IPS-11a (cell line): ENCODE results near the gene KYNU.
"Not testable (repeated sequence)": the region's sequence is repeated elsewhere in the genome, so short reads cannot be mapped to it uniquely, and the experiment has no call there.

Experiments used
- H3K4me3 ChIP-seq: one replicate; pipeline ENCODE4 v1.5.1; 2013; ENCODE audit warnings: low read depth, low read length, control low read depth

KYNU gene

DNA sequence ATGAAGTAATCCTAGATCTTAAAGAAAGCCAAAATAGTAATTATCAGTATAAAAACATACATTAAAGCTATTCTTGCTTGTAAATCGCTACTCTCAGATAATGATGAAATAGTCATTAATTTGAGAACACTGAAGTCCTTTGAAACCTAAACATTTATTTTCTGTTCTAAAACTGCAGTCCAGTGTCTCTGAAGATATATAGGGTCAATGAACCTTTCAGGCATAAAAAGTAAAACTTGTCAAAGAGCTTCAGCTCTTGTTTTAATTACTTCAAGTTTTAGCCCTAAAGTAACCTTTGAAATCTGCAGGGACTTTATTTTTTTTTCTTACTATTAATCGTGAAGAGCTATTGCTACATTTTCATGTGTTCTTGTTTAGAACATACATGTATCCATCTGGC, 116.3 kb downstream of the KYNU start:
- H3K4me3 ChIP-seq = no peak overlapping the region

DNA sequence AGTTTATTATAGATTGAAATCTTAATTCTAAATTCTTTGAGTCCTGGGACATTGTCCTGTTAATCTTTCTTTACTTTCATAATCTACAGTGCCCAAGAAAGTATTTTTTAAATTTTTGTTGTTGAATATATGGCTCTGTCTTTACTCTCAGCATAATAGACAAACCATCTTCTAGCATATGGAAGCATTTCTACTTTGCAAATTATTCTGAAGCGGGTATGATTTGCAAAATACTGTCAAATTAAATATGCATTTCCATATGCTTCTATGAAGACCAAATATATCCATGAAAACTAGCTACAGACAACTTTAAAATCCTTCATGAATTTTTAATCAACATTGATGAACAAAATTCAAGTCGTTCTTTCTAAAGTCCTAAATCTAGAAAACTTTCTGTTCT, 117.2 kb downstream of the KYNU start:
- H3K4me3 ChIP-seq = no peak overlapping the region

- H3K4me3 ChIP-seq = no peak overlapping the region
Measured at GRCh38 chr2:142997231-142997630, 119.8 kb downstream of the KYNU start.

DNA sequence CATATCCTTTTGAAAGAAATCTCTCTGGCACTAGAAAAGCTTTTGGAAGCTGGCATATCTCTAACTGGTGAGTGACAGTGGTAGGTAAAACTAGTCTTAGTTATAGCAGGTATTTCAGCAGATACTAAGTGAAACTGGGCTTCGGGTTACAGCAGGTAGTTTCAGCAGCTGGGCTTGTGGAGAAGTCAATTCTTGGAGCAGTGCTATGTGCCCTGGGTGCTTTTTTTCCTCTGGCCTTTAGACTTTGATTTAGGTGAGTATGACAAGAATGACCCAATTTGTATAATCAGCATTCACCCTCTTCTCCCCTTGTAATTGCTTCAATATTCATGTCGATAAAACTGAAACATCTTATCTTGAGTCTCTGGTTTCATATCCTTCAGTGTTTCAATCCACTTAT, 123.1 kb downstream of the KYNU start:
- H3K4me3 ChIP-seq = no peak overlapping the region

- no peak overlapping the region for H3K4me3 ChIP-seq
Measured at GRCh38 chr2:143001501-143001900, 124.0 kb downstream of the KYNU start.

- H3K4me3 ChIP-seq = no peak overlapping the region
Measured at GRCh38 chr2:143015656-143016055, 138.2 kb downstream of the KYNU start.

GRCh38 chr2:143026411-143027054, 149.1 kb downstream of the KYNU start:
- H3K4me3 ChIP-seq = peak overlapping the region; percentile 20

DNA sequence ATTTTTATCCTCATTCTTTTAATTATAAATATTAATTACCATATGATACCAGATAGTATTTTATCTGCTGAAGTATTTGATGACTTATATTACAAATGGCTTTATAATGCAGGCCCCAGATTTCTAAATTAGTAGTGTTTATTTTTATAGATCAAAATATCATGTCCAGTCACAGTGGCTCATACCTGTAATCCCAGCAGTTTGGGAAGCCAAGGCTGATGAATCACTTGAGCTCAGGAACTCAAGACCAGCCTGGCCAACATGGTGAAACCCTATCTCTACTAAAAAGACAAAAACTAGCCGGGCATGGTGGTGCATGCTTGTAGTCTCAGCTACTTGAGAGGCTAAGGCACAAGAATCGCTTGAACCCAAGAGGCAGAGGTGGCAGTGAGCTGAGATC, 151.7 kb downstream of the KYNU start:
- no peak overlapping the region for H3K4me3 ChIP-seq

- no peak overlapping the region for H3K4me3 ChIP-seq
Measured at GRCh38 chr2:143030127-143030526, 152.7 kb downstream of the KYNU start.

DNA sequence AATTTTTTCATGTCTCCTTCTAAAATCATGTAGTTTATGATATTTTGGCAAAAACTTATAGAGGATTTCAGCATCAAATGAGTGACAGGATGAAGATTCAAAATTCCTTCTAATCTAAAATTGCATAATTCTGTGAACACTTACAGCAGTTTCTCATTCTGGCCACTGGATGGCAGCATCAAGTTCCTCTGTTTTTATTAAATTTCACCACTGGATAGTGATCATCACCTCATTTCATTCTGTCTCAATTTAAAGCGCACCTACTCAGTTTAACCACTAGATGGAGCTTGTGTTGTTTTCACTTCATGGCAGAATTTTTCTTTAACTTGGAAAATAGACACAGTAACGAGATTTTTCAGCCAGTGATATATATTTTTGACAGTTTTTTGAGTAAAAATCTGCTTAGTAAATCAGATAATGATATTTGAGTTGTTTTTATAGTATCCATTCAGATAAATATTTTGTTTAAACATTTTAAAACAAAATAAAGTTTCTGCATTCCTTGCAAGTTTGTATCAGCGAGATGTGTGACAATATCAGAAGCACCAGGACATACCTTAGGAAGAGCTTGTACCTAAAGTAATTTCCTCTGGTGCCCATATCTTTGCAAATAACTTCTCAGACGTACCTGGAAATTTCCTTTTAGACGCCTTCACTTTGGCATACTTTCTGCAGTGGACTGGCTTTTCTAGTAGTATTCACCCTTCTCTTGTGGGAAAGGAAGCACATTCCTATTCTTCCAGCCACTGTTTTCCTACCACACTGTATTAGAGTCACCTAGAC, 157.0 kb downstream of the KYNU start:
- no peak overlapping the region for H3K4me3 ChIP-seq

DNA sequence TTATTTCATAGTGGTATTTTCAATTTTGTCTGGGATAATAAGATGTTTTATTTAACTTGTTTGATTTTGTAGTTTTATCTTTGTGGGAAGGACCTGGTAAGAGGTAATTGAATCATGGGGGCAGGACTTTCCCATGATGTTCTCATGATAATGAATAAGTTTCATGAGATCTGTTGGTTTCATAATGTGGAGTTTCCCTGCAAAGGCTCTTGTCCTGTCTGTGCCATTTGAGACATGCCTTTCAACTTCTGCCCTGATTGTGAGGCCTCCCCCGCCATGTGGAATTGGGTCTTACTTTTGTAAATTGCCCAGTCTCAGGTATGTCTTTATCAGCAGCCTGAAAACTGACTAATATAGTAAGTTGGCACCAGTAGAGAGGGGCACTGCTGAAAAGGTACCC, 174.0 kb downstream of the KYNU start:
- H3K4me3 ChIP-seq = no peak overlapping the region

- not testable (repeated sequence) for H3K4me3 ChIP-seq
Measured at GRCh38 chr2:143053437-143053836, 176.0 kb downstream of the KYNU start.

DNA sequence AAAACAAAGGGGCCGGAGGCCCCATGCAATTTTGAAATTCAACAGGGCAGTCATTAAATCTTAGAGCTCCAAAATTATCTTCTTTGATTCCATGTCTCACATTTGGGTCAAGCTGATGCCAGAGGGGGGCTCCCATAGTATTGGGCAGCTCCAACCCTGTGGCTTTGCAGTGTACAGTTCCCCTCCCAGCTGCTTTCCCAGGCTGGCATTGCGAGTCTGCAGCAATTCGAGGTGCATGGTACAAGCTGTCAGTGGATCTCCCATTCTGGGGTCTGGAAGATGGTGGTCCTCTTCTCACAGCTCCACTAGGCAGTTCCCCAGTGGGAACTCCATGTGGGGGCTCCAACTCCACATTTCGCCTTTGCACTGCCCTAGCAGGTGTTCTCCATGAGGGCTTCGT, 179.1 kb downstream of the KYNU start:
- no peak overlapping the region for H3K4me3 ChIP-seq

GRCh38 chr2:143058851-143059250, 181.4 kb downstream of the KYNU start:
- H3K4me3 ChIP-seq = no peak overlapping the region

DNA sequence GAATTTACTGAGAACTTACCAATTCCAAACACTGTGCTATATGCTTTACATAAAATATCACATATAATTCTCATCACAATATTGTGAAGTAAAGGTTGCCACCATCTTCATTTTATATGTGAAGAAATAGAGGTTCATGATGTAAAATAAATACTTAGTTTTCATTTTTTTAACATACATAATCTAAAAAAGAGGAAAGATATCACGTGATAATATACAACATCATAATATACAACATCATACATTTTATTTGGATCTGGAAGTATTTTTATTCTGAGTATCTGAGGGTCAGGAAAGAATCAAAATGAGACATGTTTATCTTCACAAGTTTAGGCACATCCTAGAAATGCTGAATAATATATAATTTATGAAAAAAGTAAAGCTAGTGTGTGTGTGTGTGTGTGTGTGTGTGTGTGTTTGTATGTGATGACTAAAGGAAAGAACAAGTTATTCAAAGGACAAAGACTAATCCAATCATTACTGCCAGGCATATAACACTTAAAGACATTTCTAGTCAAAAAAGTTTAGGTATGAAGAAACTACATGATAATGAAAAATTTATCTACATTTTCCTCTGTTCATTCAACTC, 186.2 kb downstream of the KYNU start:
- no peak overlapping the region for H3K4me3 ChIP-seq

- no peak overlapping the region for H3K4me3 ChIP-seq
Measured at GRCh38 chr2:143068094-143068493, 190.6 kb downstream of the KYNU start.

DNA sequence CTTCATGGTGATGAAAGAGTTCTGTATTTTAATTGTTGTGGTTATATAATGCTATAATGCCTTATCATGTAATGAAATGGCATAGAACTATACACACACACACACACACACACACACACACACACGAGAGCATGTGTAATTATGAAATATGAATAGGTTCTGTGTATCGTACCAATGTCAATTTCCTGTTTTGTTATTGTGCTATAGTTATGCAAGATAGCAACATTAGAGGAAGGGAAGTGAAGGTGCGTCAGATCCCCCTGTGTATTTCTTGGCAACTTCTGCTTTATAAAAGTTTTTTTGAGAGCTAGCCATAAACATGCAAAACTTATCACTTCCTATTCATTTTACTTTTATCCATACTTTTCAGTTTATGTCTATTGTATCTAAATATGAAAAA, 191.0 kb downstream of the KYNU start:
- H3K4me3 ChIP-seq = no peak overlapping the region

GRCh38 chr2:143070704-143071103, 193.2 kb downstream of the KYNU start:
- no peak overlapping the region for H3K4me3 ChIP-seq

DNA sequence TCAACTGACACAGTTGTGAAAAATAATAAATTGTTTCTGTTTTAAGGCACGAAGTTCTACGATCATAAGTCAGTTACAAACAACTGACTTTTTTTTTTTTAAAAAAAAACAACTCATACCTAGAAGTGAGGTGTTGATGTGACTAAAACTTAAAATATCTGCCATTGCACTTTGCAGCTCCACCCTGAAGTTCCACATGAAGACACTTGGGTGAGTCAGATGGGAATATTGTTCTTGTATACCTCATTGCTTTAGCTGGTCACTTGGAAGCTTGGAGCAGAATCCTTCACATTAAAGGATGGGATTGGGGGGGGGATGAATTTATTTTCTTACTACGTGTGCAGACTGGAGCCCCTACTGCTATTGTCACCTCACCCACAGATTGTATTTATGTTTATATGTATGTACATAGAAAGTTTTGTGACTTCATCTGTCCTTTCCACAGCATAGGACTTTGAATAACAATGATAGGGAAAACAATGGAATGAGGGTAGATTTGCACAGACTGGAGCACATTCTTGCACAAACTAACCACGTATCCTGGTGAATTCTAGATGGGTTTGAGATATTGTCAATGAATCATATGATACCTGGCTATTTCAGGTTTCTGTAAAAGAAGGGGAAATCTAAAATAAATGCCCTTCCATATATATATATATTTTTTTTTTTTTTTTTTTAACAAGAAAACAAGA, 193.9 kb downstream of the KYNU start:
- H3K4me3 ChIP-seq = no peak overlapping the region

- H3K4me3 ChIP-seq = not testable (repeated sequence)
Measured at GRCh38 chr2:143074913-143075312, 197.4 kb downstream of the KYNU start.

DNA sequence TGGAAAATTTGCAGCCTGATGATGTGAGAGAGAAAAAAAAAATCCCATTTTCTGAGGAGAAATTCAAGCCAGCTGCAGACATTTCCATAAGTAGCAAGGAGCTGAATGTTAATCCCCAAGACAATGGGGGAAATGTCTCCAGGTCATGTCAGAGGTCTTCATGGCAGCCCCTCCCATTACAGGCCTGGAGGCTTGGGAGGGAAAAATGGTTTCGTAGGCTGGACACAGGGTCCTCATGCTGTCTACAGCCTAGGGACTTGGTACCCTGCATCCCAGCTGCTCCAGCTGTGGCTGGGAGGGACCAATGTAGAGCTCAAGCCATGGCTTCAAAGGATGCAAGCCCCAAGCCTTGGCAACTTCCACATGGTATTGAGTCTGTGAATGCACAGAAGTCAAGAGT, 198.2 kb downstream of the KYNU start:
- H3K4me3 ChIP-seq = no peak overlapping the region

DNA sequence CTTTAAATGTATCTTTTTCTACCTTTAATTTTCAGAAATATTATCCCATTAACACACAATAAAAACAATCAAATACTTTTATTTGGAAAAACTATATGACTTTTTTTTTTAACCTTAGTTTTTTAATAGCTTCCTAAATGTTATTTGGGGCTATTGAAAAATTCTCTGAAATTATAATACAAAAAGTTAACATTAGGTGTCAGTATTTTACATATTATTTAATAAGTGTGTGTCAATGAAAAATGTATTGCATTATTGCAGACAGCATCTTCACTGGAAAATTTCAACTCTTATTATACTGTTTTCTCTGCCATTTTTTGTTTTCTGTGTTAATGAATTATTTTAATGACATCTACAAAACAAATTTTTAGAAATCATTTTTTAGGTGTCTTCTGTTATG, 200.6 kb downstream of the KYNU start:
- no peak overlapping the region for H3K4me3 ChIP-seq
